ENCODE results near the gene ST6GALNAC4. TPM values are rescaled to one million over a fixed set of nuclear protein-coding genes. Genes with fewer than 3 reads are reported as not detected.

ST6GALNAC4 gene
- total RNA-seq, 4 donors from 2014 or later = 9.6 to 39.1 (median 21.4) TPM

GRCh38 chr9:127883959-127884358 lies 32.9 kb downstream of the ST6GALNAC4 start:
- no peak for TF ChIP-seq CTCF (IDR thresholded peaks at IDR 0.05; ENCODE audit: low read depth)

GRCh38 chr9:127880143-127880542 lies 36.7 kb downstream of the ST6GALNAC4 start:
- TF ChIP-seq CTCF (IDR thresholded peaks at IDR 0.05; ENCODE audit: low read depth) = no peak

GRCh38 chr9:127878652-127879390 lies 38.0 kb downstream of the ST6GALNAC4 start:
- TF ChIP-seq CTCF (IDR thresholded peaks at IDR 0.05; ENCODE audit: low read depth) = no peak

- TF ChIP-seq CTCF (IDR thresholded peaks at IDR 0.05; ENCODE audit: low read depth) = no peak
Measured at GRCh38 chr9:127878001-127878651, 38.7 kb downstream of the ST6GALNAC4 start.

GRCh38 chr9:127877566-127877998 lies 39.3 kb downstream of the ST6GALNAC4 start, which contains the start of gene AK1:
AK1 (minus strand) TSS chr9:127877675; CDS start chr9:127874617, 3,058 bp downstream.
- no peak for TF ChIP-seq CTCF (IDR thresholded peaks at IDR 0.05; ENCODE audit: low read depth)

- no peak for TF ChIP-seq CTCF (IDR thresholded peaks at IDR 0.05; ENCODE audit: low read depth)
Measured at GRCh38 chr9:127876764-127877562, 39.9 kb downstream of the ST6GALNAC4 start.
